ENCODE results near the gene CEP250. TPM values are rescaled to one million over a fixed set of nuclear protein-coding genes. Genes with fewer than 3 reads are reported as not detected.
A peak's percentile ranks its signal among the peaks of the same experiment; 100 is the strongest.

CEP250 gene
- total and polyA plus RNA-seq, 8 donors = 23.4 to 80.0 (median 71.3) TPM

- H3K4me1 ChIP-seq = peaks cover 0 to 32% of the 10 kb centered on the region in 2 donors
- intact Hi-C loops (cut with DNase I) = no loop called here
- peak overlapping the region in 1 of 2 donors; percentile 70 for H3K27ac ChIP-seq
- TF ChIP-seq CTCF (IDR thresholded peaks at IDR 0.05) = no peak
- ATAC-seq = peak; percentile 86
- H3K9me3 ChIP-seq = no peaks in the 10 kb centered on the region
- H3K36me3 ChIP-seq = peaks cover 0 to 70% of the 10 kb centered on the region in 2 donors
- no peak for DNase-seq
- no peaks in the 10 kb centered on the region for H3K27me3 ChIP-seq
- peak overlapping the region in 1 of 2 donors; percentile 46 for H3K4me3 ChIP-seq
Measured at GRCh38 chr20:35490736-35491181, 35.4 kb downstream of the CEP250 start.

GRCh38 chr20:35491823-35492222 is 36.4 kb downstream of the CEP250 start:
- Histone ChIP-seq H3K4me3 (peak overlapping the region in 1 of 2 donors; percentile 46), H3K27ac (no peak overlapping the region), H3K4me1 (peaks cover 0 to 32% of the 10 kb centered on the region in 2 donors), H3K9me3 (no peaks in the 10 kb centered on the region), H3K27me3 (no peaks in the 10 kb centered on the region), H3K36me3 (peaks cover 0 to 74% of the 10 kb centered on the region in 2 donors)
- intact Hi-C loops (cut with DNase I) = no loop called here
- ATAC-seq (no peak), DNase-seq (no peak)
- no peak for TF ChIP-seq CTCF (IDR thresholded peaks at IDR 0.05)

- ATAC-seq (no peak), DNase-seq (no peak)
- intact Hi-C loops (cut with DNase I) = no loop called here
- no peaks in the 10 kb centered on the region for H3K27me3 ChIP-seq
- peaks cover 0 to 74% of the 10 kb centered on the region in 2 donors for H3K36me3 ChIP-seq
- H3K4me3 ChIP-seq = no peak overlapping the region
- no peak for TF ChIP-seq CTCF (IDR thresholded peaks at IDR 0.05)
- H3K4me1 ChIP-seq = peaks cover 0 to 32% of the 10 kb centered on the region in 2 donors
- no peaks in the 10 kb centered on the region for H3K9me3 ChIP-seq
- no peak overlapping the region for H3K27ac ChIP-seq
Measured at GRCh38 chr20:35492352-35492751, 37.0 kb downstream of the CEP250 start.

- intact Hi-C loops (cut with DNase I) = no loop called here
- ATAC-seq (no peak), DNase-seq (no peak)
- Histone ChIP-seq H3K27me3 (no peaks in the 10 kb centered on the region), H3K27ac (no peak overlapping the region), H3K4me1 (peaks cover 0 to 9% of the 10 kb centered on the region in 2 donors), H3K9me3 (no peaks in the 10 kb centered on the region), H3K4me3 (no peak overlapping the region), H3K36me3 (peaks cover 0 to 88% of the 10 kb centered on the region in 2 donors)
- TF ChIP-seq CTCF (IDR thresholded peaks at IDR 0.05) = no peak
Measured at GRCh38 chr20:35496481-35496880, 41.1 kb downstream of the CEP250 start.

GRCh38 chr20:35497320-35497719 is 41.9 kb downstream of the CEP250 start:
- DNase-seq (no peak), ATAC-seq (no peak)
- Histone ChIP-seq H3K27ac (no peak overlapping the region), H3K9me3 (no peaks in the 10 kb centered on the region), H3K4me1 (peaks cover 0 to 2% of the 10 kb centered on the region in 2 donors), H3K4me3 (no peak overlapping the region), H3K36me3 (peaks cover 0 to 95% of the 10 kb centered on the region in 2 donors), H3K27me3 (no peaks in the 10 kb centered on the region)
- no peak for TF ChIP-seq CTCF (IDR thresholded peaks at IDR 0.05)
- intact Hi-C loops (cut with DNase I) = no loop called here
